Stimulated activated CD8-positive, alpha-beta memory T cell treated with anti-CD3 and anti-CD28 coated beads, Interleukin-4, amount 100 ng/mL, for 48 hours (primary cell): ENCODE measurements around the gene THAP5.

ENCODE experiments used
- DNase-seq: peaks from one replicate; pipeline ENCODE4 v3.0.0-alpha.2; 2020

The THAP5 gene, protein sequence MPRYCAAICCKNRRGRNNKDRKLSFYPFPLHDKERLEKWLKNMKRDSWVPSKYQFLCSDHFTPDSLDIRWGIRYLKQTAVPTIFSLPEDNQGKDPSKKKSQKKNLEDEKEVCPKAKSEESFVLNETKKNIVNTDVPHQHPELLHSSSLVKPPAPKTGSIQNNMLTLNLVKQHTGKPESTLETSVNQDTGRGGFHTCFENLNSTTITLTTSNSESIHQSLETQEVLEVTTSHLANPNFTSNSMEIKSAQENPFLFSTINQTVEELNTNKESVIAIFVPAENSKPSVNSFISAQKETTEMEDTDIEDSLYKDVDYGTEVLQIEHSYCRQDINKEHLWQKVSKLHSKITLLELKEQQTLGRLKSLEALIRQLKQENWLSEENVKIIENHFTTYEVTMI

DNA sequence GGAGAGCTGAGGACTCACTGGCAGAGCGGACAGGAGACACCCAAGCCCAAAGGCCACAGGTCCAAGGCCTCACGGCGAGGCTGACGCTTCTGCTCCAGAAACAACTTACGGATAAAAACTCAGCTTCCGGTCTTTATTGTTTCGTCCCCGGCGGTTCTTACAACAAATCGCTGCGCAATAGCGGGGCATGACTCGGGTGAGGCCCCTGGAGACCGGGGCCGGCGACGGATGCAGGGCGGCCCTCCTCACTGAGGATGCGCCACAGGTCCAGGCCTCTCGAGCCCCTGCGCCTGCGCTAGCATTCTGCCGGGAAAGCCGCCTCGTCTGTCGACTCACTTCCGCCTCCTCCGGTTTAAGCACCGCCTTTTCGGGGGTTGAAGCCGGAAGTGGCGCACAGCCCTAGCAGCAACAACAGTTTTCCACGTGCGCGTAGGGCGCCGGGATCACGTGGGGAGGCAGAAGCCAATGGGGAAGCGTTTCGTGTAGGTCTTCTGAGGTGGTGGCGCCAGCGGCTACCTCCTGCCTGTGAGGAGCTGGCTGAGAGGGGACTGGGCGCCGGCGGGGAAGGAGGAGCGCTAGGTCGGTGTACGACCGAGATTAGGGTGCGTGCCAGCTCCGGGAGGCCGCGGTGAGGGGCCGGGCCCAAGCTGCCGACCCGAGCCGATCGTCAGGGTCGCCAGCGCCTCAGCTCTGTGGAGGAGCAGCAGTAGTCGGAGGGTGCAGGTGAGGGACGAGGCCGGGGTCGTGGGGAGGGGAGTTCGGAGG lies at the start of gene THAP5, which contains the start of gene DNAJB9:
Gene THAP5, minus strand, starts transcription at position 326 of the 765 bp plus-strand sequence. Its CDS starts 137 bp downstream, at position 189.
Gene DNAJB9, plus strand, starts transcription at position 494 of the 765 bp plus-strand sequence. CDS start 1,853 bp downstream, outside the sequence.
- DNase-seq = peak; percentile 98

DNA sequence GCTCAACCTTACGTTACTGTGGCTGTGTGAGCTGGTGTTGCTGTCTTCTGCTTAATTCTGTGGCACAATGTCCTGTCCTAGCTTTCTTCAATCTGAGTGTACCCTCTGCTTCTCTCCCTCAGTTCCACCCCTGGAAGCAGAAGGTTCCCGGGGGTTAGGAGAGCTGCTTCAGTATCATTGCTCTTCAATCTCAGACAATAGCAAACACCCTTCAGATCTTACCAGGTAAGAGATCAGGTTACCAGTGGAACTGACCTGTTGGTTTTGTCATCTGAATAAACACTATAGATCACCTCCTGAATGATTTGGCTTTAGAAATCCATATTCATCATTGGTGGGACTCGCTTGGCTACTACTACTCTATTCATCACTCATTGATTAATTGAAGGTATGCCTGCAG lies 48.5 kb upstream of the THAP5 start:
- no peak for DNase-seq

DNA sequence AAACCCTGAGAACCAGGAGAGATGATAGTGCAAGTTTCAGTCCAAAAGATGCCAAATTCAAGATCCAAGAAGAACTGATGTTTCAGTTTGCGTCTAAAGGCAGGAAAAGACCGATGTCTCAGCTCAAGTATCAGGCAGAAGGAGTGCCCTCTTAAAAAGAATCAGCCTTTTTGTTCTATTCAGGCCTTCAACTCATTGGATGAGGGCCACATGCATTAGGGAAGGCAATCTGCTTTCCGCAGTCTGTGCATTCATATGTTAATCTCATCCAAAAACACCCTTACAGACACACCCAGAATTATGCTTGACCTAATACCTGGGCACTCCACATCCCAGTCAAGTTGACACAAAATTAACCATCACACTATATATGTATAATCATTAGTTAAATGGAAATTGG lies 45.4 kb upstream of the THAP5 start:
- DNase-seq = no peak

DNA sequence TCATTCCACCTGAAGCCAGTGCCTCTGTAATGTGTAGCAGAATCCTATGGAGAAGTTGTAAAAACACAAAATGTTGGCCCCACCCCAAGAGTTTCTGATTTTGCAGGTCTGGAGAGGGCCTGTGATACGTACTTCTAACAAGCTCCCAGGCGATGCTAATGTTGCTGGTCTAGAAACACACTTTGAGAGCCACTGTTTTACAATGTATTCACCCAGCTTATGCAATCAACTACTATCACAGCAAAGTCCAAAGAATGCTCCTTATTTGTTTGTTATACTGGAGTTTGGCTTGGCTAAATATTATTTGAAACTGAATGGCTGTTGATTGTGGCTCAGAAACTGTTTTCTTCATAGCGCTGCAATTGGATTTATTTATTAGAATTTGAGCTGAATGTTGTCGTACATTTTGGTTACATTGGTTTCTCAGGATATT lies 44.5 kb upstream of the THAP5 start:
- DNase-seq = no peak

DNA sequence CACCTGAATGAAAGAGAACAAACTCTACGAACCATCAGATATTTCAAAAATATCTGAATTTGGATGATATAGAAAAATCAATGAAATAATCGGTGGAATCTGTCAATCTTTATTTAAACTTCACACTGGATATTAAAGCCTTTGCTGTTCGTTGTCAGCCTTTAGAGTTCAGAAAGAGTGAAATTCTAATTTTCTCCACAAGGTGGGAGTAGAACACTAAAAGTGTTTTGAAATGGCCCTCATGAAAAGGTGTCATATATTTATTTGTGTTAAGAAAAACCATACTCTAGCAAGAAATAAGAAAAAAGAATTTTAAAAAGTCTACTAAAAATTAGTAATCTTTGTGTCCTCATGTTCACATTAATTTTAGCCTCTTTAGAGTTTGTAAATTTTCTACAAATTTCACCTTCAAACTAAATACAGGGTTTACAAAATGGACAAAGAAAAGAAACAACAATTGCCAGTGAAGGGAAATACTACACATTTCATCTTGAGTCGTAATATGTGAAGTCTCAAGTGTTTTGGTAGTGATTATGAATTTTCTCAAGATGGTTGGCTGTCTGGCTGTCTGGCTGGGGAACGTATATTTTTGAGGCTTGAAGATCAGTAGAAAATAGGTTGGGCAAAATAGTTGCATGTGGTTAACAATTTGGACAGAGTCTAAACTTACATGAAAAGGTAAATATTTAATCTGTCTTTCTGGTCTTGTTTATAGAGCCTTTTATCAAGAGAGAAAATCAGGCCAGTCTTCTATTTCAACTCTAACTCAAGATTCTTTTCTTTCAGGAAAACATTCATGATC lies 43.8 kb upstream of the THAP5 start:
- no peak for DNase-seq

DNA sequence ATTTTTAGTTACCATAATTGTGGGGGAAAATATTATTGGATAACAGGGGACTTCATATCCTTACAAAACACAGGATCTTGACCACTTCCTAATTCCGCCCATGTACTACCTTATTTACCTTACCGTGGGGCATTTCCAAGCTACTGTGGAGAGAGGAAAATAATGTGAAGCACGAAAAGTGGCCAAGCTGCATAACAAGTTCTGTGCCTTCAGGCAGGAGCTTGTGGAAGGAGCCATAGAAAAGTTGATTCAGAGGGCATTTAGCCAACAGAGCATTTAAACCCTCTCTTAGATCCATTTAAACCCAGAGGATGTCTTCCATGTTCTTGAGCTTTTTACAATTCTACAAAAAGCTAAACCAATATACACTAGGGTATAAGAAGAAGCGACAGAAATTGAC lies 41.8 kb upstream of the THAP5 start:
- DNase-seq = no peak

DNA sequence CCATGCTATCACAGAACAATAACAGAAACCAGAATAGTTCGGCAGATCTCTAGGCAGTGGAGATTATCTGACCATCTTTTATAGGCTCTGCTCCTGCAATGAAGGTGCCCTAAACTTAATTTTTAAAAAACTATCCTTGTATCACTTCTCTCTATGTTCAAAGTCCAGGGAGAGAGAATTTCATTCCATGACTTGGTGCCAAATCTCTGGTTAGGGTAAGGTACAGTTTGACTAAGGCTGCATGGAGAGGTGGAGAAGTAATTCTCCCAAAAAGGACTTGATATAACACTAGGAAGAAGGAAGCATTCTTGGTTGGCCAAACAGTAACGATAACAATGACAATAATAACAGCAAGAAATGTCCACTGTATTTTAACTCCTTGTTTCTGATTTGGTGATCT lies 40.1 kb upstream of the THAP5 start:
- DNase-seq = no peak

DNA sequence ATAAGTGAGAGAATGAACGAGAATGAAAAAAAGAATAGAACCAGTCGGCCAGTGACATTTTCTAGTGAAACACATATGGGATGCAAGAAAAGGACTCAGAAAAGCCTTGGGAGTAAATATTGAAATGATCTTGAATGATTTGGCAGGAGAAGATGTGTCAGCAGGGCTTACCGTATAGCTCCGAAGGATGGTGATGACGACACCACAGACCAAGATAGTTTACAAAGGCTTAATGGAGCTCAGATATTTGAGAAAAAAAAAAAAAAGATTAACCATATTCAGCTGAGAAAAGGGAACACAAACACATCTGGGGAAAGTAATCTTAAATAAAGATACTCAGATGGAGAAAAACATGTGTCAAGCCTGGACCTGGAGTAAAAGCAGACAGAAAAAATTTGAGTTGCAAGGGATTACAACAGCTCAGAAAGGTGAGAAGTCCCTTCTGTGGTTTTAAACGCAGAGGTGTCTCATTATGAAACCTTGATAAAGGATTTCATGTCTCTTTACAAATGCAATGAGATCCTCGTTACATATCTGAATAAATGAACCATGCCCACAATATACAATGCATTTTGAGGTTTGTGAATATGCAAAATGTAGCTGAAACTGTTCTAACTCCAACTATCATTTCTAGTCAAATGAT lies 36.2 kb upstream of the THAP5 start:
- DNase-seq = no peak

DNA sequence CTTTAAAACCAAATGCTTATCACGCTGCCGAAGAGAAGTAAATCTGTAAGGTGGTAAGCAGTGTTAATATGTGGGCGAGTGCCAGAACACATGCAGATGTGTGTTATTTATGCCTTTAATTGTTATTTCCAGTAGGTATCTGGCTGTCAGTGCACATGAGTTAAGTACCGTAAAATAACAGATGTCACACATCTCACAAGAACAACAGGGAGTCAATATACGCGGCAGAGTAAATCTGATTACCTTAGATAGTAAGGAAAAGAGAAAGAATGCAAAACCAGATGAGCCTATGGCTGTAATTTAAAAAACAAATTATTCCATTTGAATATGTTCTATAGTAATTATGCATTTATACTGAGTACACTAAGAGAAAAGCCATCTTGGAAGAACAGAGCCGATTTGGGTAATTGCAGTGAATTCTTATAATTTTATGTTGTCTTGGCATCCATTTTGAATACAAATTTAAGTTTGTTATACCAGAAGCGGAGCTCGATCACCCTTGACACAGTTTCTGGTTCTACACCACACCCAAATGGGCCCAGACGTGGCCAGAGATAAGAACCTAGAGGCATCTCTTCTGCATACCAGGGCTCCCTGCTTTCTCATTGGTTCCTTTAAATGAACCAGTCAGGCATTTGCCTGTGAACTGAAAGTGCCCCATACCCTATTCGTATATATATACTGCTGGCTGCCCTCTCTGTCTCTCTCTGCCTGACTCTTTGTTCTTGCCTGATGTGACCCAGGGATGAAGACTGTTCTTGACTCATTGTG lies 35.0 kb upstream of the THAP5 start:
- no peak for DNase-seq

DNA sequence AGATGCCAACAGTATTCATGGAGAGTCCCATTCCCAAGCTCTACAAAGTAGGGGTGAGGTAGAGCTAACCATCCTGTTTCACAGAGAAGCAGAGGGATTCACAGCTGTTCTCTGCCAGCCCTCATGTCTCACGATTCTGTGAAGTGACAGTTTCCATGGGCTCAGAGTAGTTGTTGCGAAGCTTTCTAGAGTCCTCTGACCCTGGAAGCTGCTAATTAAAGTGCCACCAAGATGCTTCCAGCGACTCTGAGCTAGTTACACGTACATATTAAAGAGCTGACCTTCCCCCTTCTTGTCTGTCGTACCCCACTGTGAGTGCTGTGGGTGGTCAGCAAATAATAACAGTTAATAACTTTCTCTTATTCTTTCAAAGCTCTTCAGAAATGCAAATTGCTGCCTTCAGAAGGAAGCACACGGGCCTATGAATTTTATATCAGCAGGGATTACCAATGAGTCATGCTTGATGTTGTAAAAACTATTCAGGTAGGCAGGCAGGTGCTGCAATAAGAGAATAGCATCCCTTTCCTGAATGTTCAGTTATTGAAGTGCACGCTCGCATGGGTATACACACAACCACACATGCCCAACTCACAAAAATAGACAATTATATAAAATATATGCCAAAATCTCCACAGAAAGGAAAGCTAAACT lies 34.3 kb upstream of the THAP5 start:
- DNase-seq = no peak

DNA sequence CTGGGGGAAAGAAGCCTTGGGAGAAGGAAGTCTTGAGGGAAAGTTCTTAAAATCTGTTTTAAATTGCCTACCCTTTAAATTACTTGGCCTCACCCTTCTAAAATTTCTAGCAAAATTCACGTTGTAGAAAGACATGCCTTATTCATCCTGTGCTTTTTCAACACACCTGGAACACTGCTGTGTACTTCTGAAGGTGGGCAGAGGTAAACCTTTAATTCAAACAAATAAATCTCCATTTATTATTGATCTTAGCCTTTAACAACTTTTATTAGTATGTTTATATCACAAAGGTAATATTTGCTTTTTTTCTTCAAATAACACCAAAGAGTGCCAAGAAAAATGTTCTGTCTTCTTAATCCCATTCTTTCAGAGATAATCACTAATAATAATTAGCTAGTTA lies 30.9 kb upstream of the THAP5 start:
- DNase-seq = no peak

DNA sequence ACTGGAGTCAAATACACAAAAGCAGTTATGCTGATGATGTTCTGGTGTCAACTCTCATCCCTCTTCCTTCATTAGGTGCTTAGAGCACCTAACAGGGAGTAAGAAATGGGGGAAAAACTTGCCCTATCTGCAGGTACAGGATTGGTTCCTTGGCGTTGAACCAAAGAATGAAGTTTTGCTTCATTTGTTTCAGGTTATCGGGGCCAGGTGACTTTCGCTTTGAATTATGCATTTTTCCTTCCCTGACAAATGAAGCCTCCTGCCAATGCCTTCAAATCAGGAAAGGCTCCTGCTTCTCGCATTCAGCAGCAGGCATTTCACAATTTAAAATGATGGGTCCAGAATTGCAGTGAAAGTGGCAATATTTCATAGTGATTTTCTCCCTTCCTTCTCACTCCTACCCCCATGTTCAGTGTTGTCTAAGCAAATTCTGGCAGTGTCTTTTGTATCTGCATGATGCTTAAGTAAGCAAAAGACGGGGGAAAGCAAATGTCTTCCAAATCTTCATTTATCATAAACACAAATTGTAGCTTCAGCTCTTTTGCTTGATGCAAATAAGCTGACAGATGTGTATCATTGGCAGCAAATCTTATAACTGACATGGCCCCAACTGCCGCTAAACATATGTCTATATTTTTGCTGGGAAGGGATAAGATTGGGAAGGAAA lies 29.5 kb upstream of the THAP5 start:
- DNase-seq = no peak

DNA sequence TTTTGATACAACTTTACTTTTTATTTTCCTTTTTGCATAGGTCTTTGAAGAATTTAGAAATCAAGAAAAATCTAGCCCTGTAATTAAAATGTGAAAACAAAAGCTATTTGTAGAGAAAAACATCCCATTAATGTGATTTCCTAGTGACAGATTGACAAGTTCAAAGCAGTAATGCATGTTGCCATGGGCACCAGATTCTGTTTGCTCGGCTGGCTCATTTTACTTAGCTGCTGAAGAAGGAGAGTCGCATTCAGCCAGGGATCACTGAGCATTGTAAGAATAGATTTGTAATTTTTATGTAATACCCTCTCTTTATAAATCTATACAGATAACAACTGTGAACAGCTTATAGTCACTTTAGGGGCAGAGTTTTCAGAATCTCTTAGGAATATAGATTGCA lies 28.6 kb upstream of the THAP5 start:
- DNase-seq = no peak

DNA sequence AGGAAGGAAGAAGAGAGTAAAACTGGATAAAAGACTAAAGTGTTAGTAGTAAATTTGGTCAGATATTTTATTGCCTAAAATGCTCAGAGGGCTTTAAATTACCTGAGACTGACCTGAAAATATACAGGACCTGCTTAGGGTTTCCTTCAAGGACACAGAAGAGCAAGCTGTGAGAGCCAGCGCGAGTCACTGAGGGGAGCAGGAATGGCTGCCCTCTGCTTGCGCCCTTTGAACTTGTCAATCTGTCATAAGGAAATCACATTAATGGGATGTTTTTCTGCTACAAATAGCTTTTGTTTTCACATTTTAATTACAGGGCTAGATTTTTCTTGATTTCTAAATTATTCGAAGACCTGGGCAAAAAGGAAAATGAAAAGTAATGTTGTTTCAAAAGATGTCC lies 27.1 kb upstream of the THAP5 start:
- no peak for DNase-seq

DNA sequence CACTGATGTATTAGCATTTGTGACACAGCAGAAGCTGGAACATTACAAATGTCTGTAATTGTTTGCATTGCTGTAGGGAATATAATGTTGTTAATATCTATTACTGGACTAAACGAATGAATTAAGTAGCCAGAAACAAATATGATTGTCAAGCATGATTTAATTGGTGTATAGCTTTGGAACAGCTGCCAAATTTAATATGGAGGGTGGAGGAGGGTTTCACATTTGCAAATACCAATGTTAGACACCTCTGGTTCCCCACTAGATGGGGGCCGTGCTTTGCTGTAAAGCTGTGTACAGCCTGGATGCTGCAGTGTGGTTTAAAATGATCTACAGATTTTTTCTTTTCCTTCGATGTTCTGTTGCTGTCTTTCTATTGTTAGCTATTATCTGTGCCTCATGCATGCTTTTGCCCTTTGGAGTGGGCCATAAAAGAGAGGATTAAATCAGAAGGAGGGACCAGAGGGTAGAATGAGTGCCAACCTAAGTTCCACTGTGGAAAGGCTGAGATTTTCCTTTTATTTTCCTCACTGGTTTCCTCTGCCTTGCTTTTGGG lies 23.2 kb upstream of the THAP5 start:
- DNase-seq = no peak

DNA sequence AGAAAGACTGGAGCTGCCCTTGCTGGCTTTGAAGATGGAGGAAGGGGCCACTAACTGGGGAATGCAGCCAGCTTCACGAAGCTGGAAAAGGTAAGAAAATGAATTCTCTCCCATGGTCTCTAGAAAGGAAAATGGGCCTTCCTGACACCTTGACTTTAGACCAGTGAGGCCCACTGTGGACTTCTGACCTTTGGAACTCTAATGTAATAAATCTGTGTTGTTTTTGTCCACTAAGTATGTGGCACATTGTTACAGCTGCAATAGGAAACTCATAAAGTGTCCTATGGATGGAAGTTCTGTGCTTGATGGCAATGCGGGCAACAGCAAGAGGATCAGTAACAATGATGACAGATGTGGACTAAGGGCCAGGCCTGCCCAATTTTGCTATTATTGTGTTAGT lies 21.1 kb upstream of the THAP5 start:
- no peak for DNase-seq

DNA sequence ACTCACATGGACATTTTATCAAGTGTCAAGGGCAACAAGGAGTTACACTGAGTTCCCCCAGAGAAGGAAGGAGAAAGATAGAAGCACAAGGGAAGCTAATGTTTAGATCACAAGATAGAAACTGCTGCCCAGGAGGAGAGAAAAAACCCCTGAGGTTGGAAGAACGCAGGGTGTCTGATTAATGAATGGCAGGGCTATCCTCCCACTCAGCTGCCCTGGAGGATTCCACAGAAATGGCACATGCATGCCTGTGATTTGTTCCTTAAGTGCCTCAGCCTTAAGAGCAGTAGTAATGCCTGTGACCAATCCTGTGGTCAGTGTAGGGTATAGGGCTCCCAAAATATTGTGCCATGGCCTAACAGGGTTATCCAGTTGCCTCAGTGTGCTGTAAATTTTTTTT lies 20.4 kb upstream of the THAP5 start:
- no peak for DNase-seq

DNA sequence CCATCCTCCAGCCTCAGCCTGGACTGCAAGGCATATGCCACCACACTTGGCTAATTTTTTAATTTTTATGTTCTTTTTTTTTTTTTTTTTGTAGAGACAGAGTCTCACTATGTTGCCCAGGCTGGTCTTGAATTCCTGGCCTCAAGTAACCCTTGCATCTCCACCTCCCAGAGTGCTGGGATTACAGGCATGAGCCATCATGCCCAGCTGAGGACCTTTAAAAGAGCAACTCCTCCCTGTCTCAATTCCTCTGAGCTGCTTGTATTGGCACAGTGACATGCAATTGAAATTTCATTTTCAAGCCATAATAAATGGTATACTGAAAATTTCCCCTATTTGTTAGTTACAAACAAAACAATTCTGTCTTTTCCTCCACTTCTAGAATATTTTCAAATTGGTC lies 19.7 kb upstream of the THAP5 start:
- DNase-seq = no peak

DNA sequence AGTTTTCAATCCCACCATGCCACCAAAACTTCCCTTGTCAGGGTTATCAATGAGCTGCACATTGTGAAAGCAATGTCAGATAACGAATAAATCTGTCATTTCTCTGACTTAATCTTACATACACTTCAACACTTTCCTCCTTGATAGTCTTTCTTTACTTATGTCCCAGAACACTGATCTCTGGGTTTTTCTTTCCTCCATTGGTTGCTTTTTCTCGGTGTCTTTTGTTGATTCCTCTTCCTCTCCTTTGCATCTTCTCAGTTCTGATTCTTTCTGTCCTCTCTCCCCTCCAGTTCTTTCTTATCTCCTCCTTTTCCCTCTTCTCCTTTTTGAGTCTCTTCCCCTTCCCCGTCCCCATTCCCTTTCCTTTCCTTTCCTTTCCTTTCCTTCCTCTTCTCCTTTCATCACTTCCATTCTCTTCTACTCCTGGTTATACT lies 16.8 kb upstream of the THAP5 start:
- no peak for DNase-seq

DNA sequence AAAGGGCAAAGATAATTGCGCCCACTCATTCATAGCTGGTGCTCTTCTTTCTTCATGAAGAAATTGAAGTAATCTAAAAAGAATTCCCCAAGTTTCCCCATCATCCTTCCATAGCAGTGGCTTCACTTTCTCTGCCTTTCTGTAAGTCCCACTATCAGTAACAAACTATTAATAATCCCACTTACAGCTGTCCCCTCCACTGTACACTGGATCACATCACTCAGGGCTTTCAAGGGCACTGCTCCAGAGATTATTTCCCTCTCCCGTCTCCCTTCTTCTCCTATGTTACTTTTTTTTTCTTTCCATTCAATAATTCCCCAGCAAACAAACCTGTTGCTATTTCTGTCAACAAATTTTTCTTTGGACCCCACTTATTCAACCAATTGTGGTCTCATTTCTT lies 16.3 kb upstream of the THAP5 start:
- no peak for DNase-seq

DNA sequence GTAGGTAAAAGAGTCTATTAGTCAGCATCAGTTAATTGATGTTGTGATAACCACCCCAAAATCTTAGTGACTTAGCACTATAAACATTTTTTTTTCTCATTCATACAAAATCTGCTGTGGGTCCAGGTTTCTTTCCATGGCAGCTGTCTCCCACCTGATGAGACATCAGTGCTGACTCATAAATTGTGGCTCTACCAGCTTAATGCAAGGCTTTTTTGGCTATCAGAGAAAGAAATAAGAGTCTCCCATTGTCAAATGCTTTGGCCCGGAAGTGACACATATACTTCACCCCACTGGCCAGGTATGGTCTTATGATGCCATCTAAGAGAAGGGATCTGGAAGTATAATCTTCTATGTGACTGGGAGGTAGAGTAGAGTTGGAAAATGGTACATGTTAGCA lies 14.7 kb upstream of the THAP5 start:
- no peak for DNase-seq
